ENCODE measurements around the gene SYPL2. TPM values are rescaled to one million over a fixed set of nuclear protein-coding genes. Genes with fewer than 3 reads are reported as not detected.

Gene SYPL2
- total and polyA plus RNA-seq, 7 experiments from 2014 or later, result 0.43 TPM; not detected in 6

Other genes starting within 250 kb of the SYPL2 start
- 1 to 10 TPM; 3.0 to 6.4 (median 3.2) TPM for gene CELSR2, start 217.0 kb upstream of the SYPL2 start, total RNA-seq
- 1 to 10 TPM in 1 of 2 donors, under 1 TPM in 1; 0.17 to 1.3 TPM for gene CELSR2, start 217.0 kb upstream of the SYPL2 start, polyA plus RNA-seq
- 10 to 100 TPM in 1 of 5 experiments, 1 to 10 TPM in 1, under 1 TPM in 2, not detected in 1; 0.38 to 16.1 (median 1.3) TPM for gene PSRC1, start 183.4 kb upstream of the SYPL2 start, total RNA-seq
- gene PSRC1, start 183.4 kb upstream of the SYPL2 start, polyA plus RNA-seq, result under 1 TPM in 1 of 2 donors, not detected in 1; 0.67 TPM
- gene MYBPHL, start 159.5 kb upstream of the SYPL2 start, total RNA-seq, result not detected
- not detected for gene MYBPHL, start 159.5 kb upstream of the SYPL2 start, polyA plus RNA-seq
- 10 to 100 TPM in 1 of 5 experiments, 1 to 10 TPM in 4; 1.0 to 25.6 (median 1.8) TPM for gene SORT1, start 68.6 kb upstream of the SYPL2 start, total RNA-seq
- not detected for gene SORT1, start 68.6 kb upstream of the SYPL2 start, polyA plus RNA-seq
- 100 to 1,000 TPM in 1 of 5 experiments, 10 to 100 TPM in 4; 38.3 to 203 (median 70.7) TPM for gene PSMA5, start 40.1 kb upstream of the SYPL2 start, total RNA-seq
- 10 to 100 TPM; 80.0 to 81.9 TPM for gene PSMA5, start 40.1 kb upstream of the SYPL2 start, polyA plus RNA-seq
- gene ATXN7L2, start 17.4 kb downstream of the SYPL2 start, total RNA-seq, result 10 to 100 TPM; 10.5 to 12.8 (median 11.7) TPM
- gene ATXN7L2, start 17.4 kb downstream of the SYPL2 start, polyA plus RNA-seq, result 10 to 100 TPM in 1 of 2 donors, 1 to 10 TPM in 1; 4.9 to 15.2 TPM
- gene CYB561D1, start 27.5 kb downstream of the SYPL2 start, total RNA-seq, result 10 to 100 TPM; 19.6 to 41.5 (median 24.1) TPM
- gene CYB561D1, start 27.5 kb downstream of the SYPL2 start, polyA plus RNA-seq, result 10 to 100 TPM; 13.5 to 25.3 TPM
- 10 to 100 TPM in 3 of 5 experiments, 1 to 10 TPM in 2; 2.9 to 42.2 (median 17.7) TPM for gene AMIGO1, start 43.2 kb downstream of the SYPL2 start, total RNA-seq
- 10 to 100 TPM; 17.4 to 36.2 TPM for gene AMIGO1, start 43.2 kb downstream of the SYPL2 start, polyA plus RNA-seq
- gene GPR61, start 73.3 kb downstream of the SYPL2 start, total RNA-seq, result under 1 TPM; 0.05 to 0.58 (median 0.42) TPM
- under 1 TPM in 1 of 2 donors, not detected in 1; 0.45 TPM for gene GPR61, start 73.3 kb downstream of the SYPL2 start, polyA plus RNA-seq
- gene GNAI3, start 82.1 kb downstream of the SYPL2 start, total RNA-seq, result 1 to 10 TPM; 4.9 to 9.3 (median 7.0) TPM
- 1 to 10 TPM; 7.2 to 7.7 TPM for gene GNAI3, start 82.1 kb downstream of the SYPL2 start, polyA plus RNA-seq
- under 1 TPM in 1 of 5 experiments, not detected in 4; 0.39 TPM for gene GNAT2, start 153.1 kb downstream of the SYPL2 start, total RNA-seq
- gene GNAT2, start 153.1 kb downstream of the SYPL2 start, polyA plus RNA-seq, result not detected
- 100 to 1,000 TPM in 3 of 5 experiments, 10 to 100 TPM in 2; 82.8 to 403 (median 119) TPM for gene AMPD2, start 153.3 kb downstream of the SYPL2 start, total RNA-seq
- 10 to 100 TPM; 26.2 to 51.7 TPM for gene AMPD2, start 153.3 kb downstream of the SYPL2 start, polyA plus RNA-seq
- gene GSTM4, start 189.6 kb downstream of the SYPL2 start, total RNA-seq, result 10 to 100 TPM; 14.2 to 28.4 (median 16.1) TPM
- 10 to 100 TPM in 1 of 2 donors, 1 to 10 TPM in 1; 3.1 to 15.0 TPM for gene GSTM4, start 189.6 kb downstream of the SYPL2 start, polyA plus RNA-seq
- 100 to 1,000 TPM in 3 of 5 experiments, 10 to 100 TPM in 2; 52.2 to 201 (median 109) TPM for gene GSTM2, start 201.5 kb downstream of the SYPL2 start, total RNA-seq
- gene GSTM2, start 201.5 kb downstream of the SYPL2 start, polyA plus RNA-seq, result 10 to 100 TPM; 64.6 to 72.2 TPM
- gene GSTM1, start 221.3 kb downstream of the SYPL2 start, total RNA-seq, result 10 to 100 TPM in 2 of 5 experiments, not detected in 3; 45.9 to 83.6 TPM
- 10 to 100 TPM in 1 of 2 donors, not detected in 1; 62.4 TPM for gene GSTM1, start 221.3 kb downstream of the SYPL2 start, polyA plus RNA-seq
- under 1 TPM in 2 of 5 experiments, not detected in 3; 0.42 to 0.81 TPM for gene GSTM5, start 245.7 kb downstream of the SYPL2 start, total RNA-seq
- gene GSTM5, start 245.7 kb downstream of the SYPL2 start, polyA plus RNA-seq, result not detected

All from naive thymus-derived CD4-positive, alpha-beta T cell (primary cell).